PC-3 (cell line): ENCODE measurements around the gene CCDC69. TPM values are rescaled to one million over a fixed set of nuclear protein-coding genes. Genes with fewer than 3 reads are reported as not detected.

Source experiments
- ATAC-seq: fragments of 200-7000 bp; cut with Tn5 transposase; 2 replicates; pipeline ENCODE4 v1.9.1; 2020; ENCODE audit warnings: mild to moderate bottlenecking, moderate library complexity
- BruUV-seq: library from RNA; stranded (reverse); fragments of 400-500 nt; replicated peaks from 2 replicates; lab custom pipeline; 2021; lab: Mats Ljungman, UMichigan
- CTCF ChIA-PET: fragments of 300-600 bp; sonication (Branson Sonifier 250); formaldehyde crosslinking; loops from one replicate; lab custom pipeline; 2022; ENCODE audit warnings: antibody characterized with exemption; lab: Charles Lee
- POLR2A ChIA-PET: fragments of 300-600 bp; sonication (Branson Sonifier 250); formaldehyde crosslinking; loops from one replicate; lab custom pipeline; 2022; ENCODE audit warnings: antibody characterized with exemption; ENCODE audit not compliant: unreplicated experiment; lab: Charles Lee
- DNase-seq: peaks from one replicate; pipeline ENCODE4 v3.0.0-alpha.2; 2015
- H2AFZ ChIP-seq: fragments of 300-600 bp; sonication (generic); 2 replicates; pipeline ENCODE4 v1.6.0; 2016; ENCODE audit warnings: antibody characterized with exemption, low read length
- H3F3A ChIP-seq: fragments of 300-600 bp; sonication (generic); one replicate; pipeline ENCODE4 v1.6.0; 2017; ENCODE audit warnings: antibody characterized with exemption, low read length, control low read depth, mild to moderate bottlenecking; ENCODE audit not compliant: unreplicated experiment
- H3K27ac ChIP-seq: fragments of 300-600 bp; sonication (generic); 2 replicates; pipeline ENCODE4 v1.5.1; 2016; ENCODE audit warnings: mild to moderate bottlenecking, low read length
- H3K27me3 ChIP-seq: fragments of 300-600 bp; sonication (generic); 2 replicates; pipeline ENCODE4 v1.6.1; 2016; ENCODE audit warnings: low read length, mixed read lengths
- H3K36me3 ChIP-seq: fragments of 300-600 bp; sonication (generic); 2 replicates; pipeline ENCODE4 v1.6.1; 2016; ENCODE audit warnings: low read depth, mixed run types, low read length, mixed read lengths
- H3K4me1 ChIP-seq: fragments of 300-600 bp; sonication (generic); 2 replicates; pipeline ENCODE4 v1.5.1; 2016; ENCODE audit warnings: low read length; ENCODE audit not compliant: insufficient read depth
- H3K4me2 ChIP-seq: fragments of 300-600 bp; sonication (generic); 2 replicates; pipeline ENCODE4 v1.6.0; 2016; ENCODE audit warnings: low read length
- H3K4me3 ChIP-seq: fragments of 300-600 bp; sonication (generic); 2 replicates; pipeline ENCODE4 v1.5.1; 2016; ENCODE audit warnings: mild to moderate bottlenecking, low read length, mixed read lengths
- H3K79me2 ChIP-seq: fragments of 300-600 bp; sonication (generic); 2 replicates; pipeline ENCODE4 v1.6.1; 2017; ENCODE audit warnings: low read length, mixed read lengths
- H3K9ac ChIP-seq: fragments of 300-600 bp; sonication (generic); 2 replicates; pipeline ENCODE4 v1.6.0; 2016; ENCODE audit warnings: mild to moderate bottlenecking, low read length
- H3K9me2 ChIP-seq: fragments of 300-600 bp; sonication (generic); replicated peaks from 2 replicates; pipeline ENCODE4 v1.6.1; 2016; ENCODE audit warnings: mixed run types, low read length, mixed read lengths
- H3K9me3 ChIP-seq: fragments of 300-600 bp; sonication (generic); 2 replicates; pipeline ENCODE4 v1.6.1; 2016; ENCODE audit warnings: low read length, mixed read lengths
- H4K20me1 ChIP-seq: fragments of 300-600 bp; sonication (generic); 2 replicates; pipeline ENCODE4 v1.6.1; 2016; ENCODE audit warnings: low read length, mixed read lengths
- CTCF ChIP-seq: fragments of 300-600 bp; sonication (generic); conservative IDR thresholded peaks from 2 replicates; pipeline ENCODE4 v1.5.1; 2017; ENCODE audit warnings: antibody characterized with exemption, low read depth, mild to moderate bottlenecking, low read length
- EZH2 ChIP-seq: fragments of 300-600 bp; sonication (generic); IDR thresholded peaks from one replicate; pipeline ENCODE4 v1.6.1; 2017; ENCODE audit warnings: antibody characterized with exemption, mild to moderate bottlenecking, low read length; ENCODE audit not compliant: unreplicated experiment
- EZH2phosphoT487 ChIP-seq: fragments of 300-600 bp; sonication (generic); IDR thresholded peaks from 2 replicates; pipeline ENCODE4 v1.6.1; 2018; ENCODE audit warnings: mild to moderate bottlenecking, antibody characterized with exemption, low read length, borderline replicate concordance
- intact Hi-C: fragments of 100-400 bp; cut with micrococcal nuclease; formaldehyde crosslinking; loops from 2 replicates; pipeline ENCODE4 v1.9.0; 2023
- total RNA-seq: library from RNA; depleted of rRNA; stranded (reverse); fragments of >200 nt; gene quantifications from 2 replicates; pipeline ENCODE4 v1.2.3, GENCODE V29; 2014

CCDC69 gene
- total RNA-seq, 1 experiment from 2014 or later: 26.4 TPM

- intact Hi-C loops: no loop called here
- Histone ChIP-seq H3K27ac (no peak overlapping the region), H2AFZ (no peak overlapping the region), H3K4me1 (peaks cover 28% of the 10 kb centered on the region), H3K9ac (no peak overlapping the region), H3K36me3 (no peaks in the 10 kb centered on the region), H3K9me3 (no peaks in the 10 kb centered on the region), H4K20me1 (no peaks in the 10 kb centered on the region), H3F3A (no peaks in the 10 kb centered on the region), H3K27me3 (no peaks in the 10 kb centered on the region), H3K4me2 (peak overlapping the region; percentile 89), H3K9me2 (no peaks in the 10 kb centered on the region), H3K4me3 (no peak overlapping the region), H3K79me2 (peaks cover 31% of the 10 kb centered on the region)
- no TSS peak for BruUV-seq
- TF ChIP-seq EZH2phosphoT487 (no peak), EZH2 (no peak), CTCF (no peak)
- CTCF ChIA-PET: no interaction called here
- DNase-seq: no peak
- POLR2A ChIA-PET: no interaction called here
- no peak; the same call in 1 of the 2 replicates for ATAC-seq
These were observed 68.7 kb downstream of the CCDC69 start for GRCh38 chr5:151154931-151155774.

- H4K20me1 ChIP-seq: no peaks in the 10 kb centered on the region
- ATAC-seq (no peak), DNase-seq (no peak)
- H3K4me2 ChIP-seq: no peak overlapping the region
- H3K9me2 ChIP-seq: no peaks in the 10 kb centered on the region
- H3K9me3 ChIP-seq: no peaks in the 10 kb centered on the region
- no peak overlapping the region for H3K4me3 ChIP-seq
- no peak overlapping the region for H3K27ac ChIP-seq
- H3K9ac ChIP-seq: no peak overlapping the region
- no peaks in the 10 kb centered on the region for H3K36me3 ChIP-seq
- H3F3A ChIP-seq: no peaks in the 10 kb centered on the region
- POLR2A ChIA-PET: no interaction called here
- BruUV-seq: no TSS peak
- no peaks in the 10 kb centered on the region for H3K27me3 ChIP-seq
- peaks cover 31% of the 10 kb centered on the region for H3K79me2 ChIP-seq
- H2AFZ ChIP-seq: no peak overlapping the region
- CTCF ChIA-PET: no interaction called here
- TF ChIP-seq EZH2 (no peak), EZH2phosphoT487 (no peak), CTCF (no peak)
- H3K4me1 ChIP-seq: peaks cover 28% of the 10 kb centered on the region
- intact Hi-C loops: no loop called here
These were observed 70.1 kb downstream of the CCDC69 start for GRCh38 chr5:151153766-151154272.

- Histone ChIP-seq H3K36me3 (no peaks in the 10 kb centered on the region), H3K9me2 (no peaks in the 10 kb centered on the region), H3K4me1 (peaks cover 26% of the 10 kb centered on the region), H4K20me1 (no peaks in the 10 kb centered on the region), H3K4me3 (no peak overlapping the region), H3K4me2 (no peak overlapping the region), H3K27me3 (no peaks in the 10 kb centered on the region), H3K9ac (no peak overlapping the region), H3F3A (no peaks in the 10 kb centered on the region), H2AFZ (no peak overlapping the region), H3K9me3 (no peaks in the 10 kb centered on the region), H3K79me2 (peaks cover 31% of the 10 kb centered on the region), H3K27ac (no peak overlapping the region)
- POLR2A ChIA-PET: no interaction called here
- TF ChIP-seq EZH2phosphoT487: no peak
- no peak for TF ChIP-seq EZH2
- no peak for TF ChIP-seq CTCF
- no peak for DNase-seq
- CTCF ChIA-PET: no interaction called here
- no peak for ATAC-seq
- intact Hi-C loops: no loop called here
- no TSS peak for BruUV-seq
These were observed 70.6 kb downstream of the CCDC69 start for GRCh38 chr5:151153300-151153699.
